SK-N-SH treated with all-trans-retinoic acid at 6 μM for 48 hours (cell line): ENCODE measurements around the gene PASD1.

Experiments
- ARNTL ChIP-seq: fragments of 450-650 bp; formaldehyde crosslinking; IDR thresholded peaks from 2 replicates; pipeline ENCODE4 v1.5.0; 2020; ENCODE audit warnings: low read depth, mild to moderate bottlenecking, moderate library complexity, borderline replicate concordance
- BACH2 ChIP-seq: fragments of 250-450 bp; sonication (Bioruptor Pico); IDR thresholded peaks from 2 replicates; pipeline ENCODE4 v1.9.0; 2021; ENCODE audit warnings: mild to moderate bottlenecking, borderline replicate concordance
- ESRRG ChIP-seq: fragments of 250-450 bp; sonication (Bioruptor Pico); IDR thresholded peaks from 2 replicates; pipeline ENCODE4 v1.6.1; 2021; ENCODE audit warnings: mild to moderate bottlenecking
- GLIS3 ChIP-seq: fragments of 250-450 bp; sonication (Bioruptor Pico); IDR thresholded peaks from 2 replicates; pipeline ENCODE4 v1.5.0; 2020; ENCODE audit warnings: mild to moderate bottlenecking, moderate library complexity
- RARB ChIP-seq: fragments of 250-450 bp; sonication (Bioruptor Pico); IDR thresholded peaks from 2 replicates; pipeline ENCODE4 v1.8.0; 2021; ENCODE audit warnings: mild to moderate bottlenecking, moderate library complexity
- SNAI2 ChIP-seq: fragments of 250-450 bp; sonication (Bioruptor Pico); IDR thresholded peaks from 2 replicates; pipeline ENCODE4 v1.5.0; 2020; ENCODE audit warnings: mild to moderate bottlenecking, moderate library complexity
- TCF4 ChIP-seq: fragments of 250-450 bp; sonication (Bioruptor Pico); IDR thresholded peaks from 2 replicates; pipeline ENCODE4 v1.8.0; 2021; ENCODE audit warnings: mild to moderate bottlenecking, moderate library complexity, borderline replicate concordance
- ZFP30 ChIP-seq: fragments of 450-650 bp; formaldehyde crosslinking; IDR thresholded peaks from 2 replicates; pipeline ENCODE4 v1.5.0; 2022; ENCODE audit warnings: mild to moderate bottlenecking, moderate library complexity
- TF ChIP-seq, protein P1 (sequence below): fragments of 250-450 bp; sonication (Bioruptor Pico); IDR thresholded peaks from 2 replicates; pipeline ENCODE4 v1.8.0; 2021; ENCODE audit warnings: low read depth, mild to moderate bottlenecking, moderate library complexity, borderline replicate concordance
- TF ChIP-seq, protein P2 (sequence below): fragments of 250-450 bp; sonication (Bioruptor Pico); IDR thresholded peaks from 2 replicates; pipeline ENCODE4 v1.8.0; 2020; ENCODE audit warnings: mild to moderate bottlenecking, moderate library complexity, borderline replicate concordance

DNA sequence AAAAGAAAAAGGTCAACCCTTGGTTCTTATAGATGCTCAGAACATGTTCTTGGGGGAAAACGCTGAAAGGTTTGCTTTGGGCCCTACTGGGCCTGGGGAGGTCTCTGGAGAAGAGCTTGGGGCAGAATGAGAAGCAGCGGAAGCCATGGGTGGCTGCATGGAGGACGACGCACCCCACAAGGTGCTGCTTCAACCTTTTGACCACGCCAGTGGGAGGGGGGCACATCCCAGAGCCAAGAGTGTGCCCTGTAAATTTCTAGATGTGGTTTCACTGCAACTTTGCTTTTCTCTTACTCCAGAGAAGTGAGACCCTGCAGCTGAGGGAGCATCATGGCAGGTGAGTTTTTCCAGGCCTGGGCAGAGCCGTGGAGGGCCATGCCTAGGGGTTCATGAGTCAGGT lies 135.0 kb downstream of the PASD1 start:
- TF ChIP-seq ARNTL (no peak), ZFP30 (CRISPR knock-in tag) (no peak), RARB (CRISPR knock-in tag) (no peak), SNAI2 (CRISPR knock-in tag) (no peak), ESRRG (CRISPR knock-in tag) (no peak), TCF4 (CRISPR knock-in tag) (no peak), BACH2 (no peak), GLIS3 (no peak)
- TF ChIP-seq, protein P1, sequence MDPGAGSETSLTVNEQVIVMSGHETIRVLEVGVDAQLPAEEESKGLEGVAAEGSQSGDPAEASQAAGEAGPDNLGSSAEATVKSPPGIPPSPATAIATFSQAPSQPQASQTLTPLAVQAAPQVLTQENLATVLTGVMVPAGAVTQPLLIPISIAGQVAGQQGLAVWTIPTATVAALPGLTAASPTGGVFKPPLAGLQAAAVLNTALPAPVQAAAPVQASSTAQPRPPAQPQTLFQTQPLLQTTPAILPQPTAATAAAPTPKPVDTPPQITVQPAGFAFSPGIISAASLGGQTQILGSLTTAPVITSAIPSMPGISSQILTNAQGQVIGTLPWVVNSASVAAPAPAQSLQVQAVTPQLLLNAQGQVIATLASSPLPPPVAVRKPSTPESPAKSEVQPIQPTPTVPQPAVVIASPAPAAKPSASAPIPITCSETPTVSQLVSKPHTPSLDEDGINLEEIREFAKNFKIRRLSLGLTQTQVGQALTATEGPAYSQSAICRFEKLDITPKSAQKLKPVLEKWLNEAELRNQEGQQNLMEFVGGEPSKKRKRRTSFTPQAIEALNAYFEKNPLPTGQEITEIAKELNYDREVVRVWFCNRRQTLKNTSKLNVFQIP (CRISPR knock-in tag): no peak
- TF ChIP-seq, protein P2, sequence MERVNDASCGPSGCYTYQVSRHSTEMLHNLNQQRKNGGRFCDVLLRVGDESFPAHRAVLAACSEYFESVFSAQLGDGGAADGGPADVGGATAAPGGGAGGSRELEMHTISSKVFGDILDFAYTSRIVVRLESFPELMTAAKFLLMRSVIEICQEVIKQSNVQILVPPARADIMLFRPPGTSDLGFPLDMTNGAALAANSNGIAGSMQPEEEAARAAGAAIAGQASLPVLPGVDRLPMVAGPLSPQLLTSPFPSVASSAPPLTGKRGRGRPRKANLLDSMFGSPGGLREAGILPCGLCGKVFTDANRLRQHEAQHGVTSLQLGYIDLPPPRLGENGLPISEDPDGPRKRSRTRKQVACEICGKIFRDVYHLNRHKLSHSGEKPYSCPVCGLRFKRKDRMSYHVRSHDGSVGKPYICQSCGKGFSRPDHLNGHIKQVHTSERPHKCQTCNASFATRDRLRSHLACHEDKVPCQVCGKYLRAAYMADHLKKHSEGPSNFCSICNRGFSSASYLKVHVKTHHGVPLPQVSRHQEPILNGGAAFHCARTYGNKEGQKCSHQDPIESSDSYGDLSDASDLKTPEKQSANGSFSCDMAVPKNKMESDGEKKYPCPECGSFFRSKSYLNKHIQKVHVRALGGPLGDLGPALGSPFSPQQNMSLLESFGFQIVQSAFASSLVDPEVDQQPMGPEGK (CRISPR knock-in tag): no peak
